GM12891 (cell line): ENCODE measurements around the gene SPATA24.

Experiments used
- POLR2A ChIP-seq: IDR thresholded peaks from 2 replicates; pipeline ENCODE4 v1.6.1; 2011; ENCODE audit warnings: low read depth, low read length, control low read depth
- TAF1 ChIP-seq: IDR thresholded peaks from 2 replicates; pipeline ENCODE4 v1.6.1; 2011; ENCODE audit warnings: low read depth, low read length, control low read depth

- TF ChIP-seq POLR2A (no peak), TAF1 (no peak)
Observed at GRCh38 chr5:139383275-139383992, 20.5 kb downstream of the SPATA24 start, which contains the start of gene SLC23A1.
